GM21723 (cell line): ENCODE data around the gene FDCSP.
"Not testable (repeated sequence)": the region's sequence is repeated elsewhere in the genome, so short reads cannot be mapped to it uniquely, and the experiment has no call there.

Experiments
- ATAC-seq: cut with Tn5 transposase; IDR thresholded peaks from one replicate; pipeline ENCODE4 v1.9.1; 2021; ENCODE audit warnings: mild to moderate bottlenecking, moderate library complexity; ENCODE audit not compliant: unreplicated experiment

Gene FDCSP

DNA sequence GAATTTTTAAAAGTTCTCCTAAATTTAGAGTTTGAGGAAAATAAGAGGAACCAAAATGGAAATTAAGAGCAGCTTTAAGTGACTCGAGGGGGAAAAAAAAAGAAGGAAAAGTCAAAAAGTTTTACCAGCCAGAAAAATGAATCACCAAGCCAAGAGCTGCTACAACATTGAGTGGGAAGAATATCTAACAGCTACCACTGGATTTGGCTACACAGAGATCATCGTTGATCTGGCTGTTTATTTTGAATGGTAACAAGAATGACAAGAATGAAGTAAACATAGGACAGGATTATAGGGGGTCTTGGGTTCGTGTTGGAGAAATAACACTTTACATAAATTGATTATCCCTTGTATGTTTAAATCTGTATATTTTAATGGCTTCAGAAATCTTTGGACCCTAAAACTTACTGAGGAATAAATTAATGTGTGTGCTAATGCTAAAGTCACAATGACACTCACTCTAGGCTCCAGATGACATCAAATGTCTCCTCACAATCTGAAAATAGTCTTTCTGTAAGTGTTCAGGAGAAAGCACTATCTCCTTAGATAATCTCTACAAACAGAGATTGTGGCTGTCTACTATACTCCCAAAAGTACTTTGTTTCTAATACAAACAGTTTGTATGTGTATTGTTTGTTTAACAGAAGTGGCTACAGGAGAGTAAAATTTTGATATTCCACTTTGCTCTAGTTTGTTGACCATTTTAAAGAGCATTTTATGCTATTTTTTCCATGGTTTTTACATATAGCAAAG is 13.4 kb downstream of the FDCSP start:
- ATAC-seq, result no peak

DNA sequence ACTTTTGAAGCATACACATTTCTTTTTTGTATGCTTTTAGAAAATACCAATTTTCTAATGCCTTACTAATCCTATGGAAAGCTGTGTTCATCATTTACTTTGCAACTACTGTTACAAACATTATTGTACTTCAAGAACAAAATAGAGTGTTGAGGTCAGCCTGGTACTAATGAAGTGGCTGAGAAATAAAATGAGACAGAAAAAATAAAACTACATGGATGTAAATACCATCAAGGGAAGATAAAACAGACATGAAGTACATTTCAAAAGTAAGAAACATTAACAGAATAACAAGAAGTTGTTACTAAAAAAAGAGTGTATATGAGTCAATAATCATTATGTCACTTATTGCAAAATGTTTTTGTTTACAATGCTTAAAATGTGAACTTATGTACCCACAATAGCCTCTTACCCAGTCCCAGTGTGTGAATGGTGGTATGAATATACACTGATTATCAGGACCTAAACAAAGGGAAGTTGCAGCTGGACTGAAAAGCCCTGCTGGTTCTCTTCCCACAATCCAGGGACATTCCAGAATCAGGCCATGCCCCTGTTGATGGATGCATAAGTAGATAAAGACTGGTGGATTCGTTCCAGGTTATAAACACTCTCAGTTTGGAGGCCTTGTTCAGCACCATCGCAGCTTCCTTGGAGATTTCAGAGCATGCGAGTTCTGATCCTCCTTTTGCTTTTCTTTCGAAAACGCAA is 14.1 kb downstream of the FDCSP start:
- no peak for ATAC-seq

GRCh38 chr4:70242297-70242696 is 16.4 kb downstream of the FDCSP start, which contains the start of gene CSN3:
CSN3 (plus strand) TSS chr4:70242597; CDS start chr4:70244820, 2,223 bp downstream.
- not testable (repeated sequence) for ATAC-seq

- ATAC-seq, result no peak
Measured at GRCh38 chr4:70243091-70243490, 17.2 kb downstream of the FDCSP start.

GRCh38 chr4:70251250-70251944 is 25.5 kb downstream of the FDCSP start:
- ATAC-seq, result no peak

DNA sequence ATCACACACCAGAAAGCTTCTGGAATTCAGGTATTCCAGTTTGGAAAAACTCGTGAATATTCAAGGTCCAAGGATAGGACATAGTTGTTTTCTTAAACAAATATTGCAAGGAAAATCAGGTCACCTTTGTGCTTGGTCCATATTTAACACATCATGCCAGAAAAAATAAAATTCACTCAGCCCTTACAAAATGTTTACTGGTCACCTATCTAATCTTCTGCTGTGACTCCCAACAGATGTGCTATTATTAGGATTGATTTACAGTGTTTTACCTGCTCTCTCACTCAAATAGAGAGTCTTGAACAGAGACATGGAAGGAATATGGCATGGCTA is 26.0 kb downstream of the FDCSP start:
- no peak for ATAC-seq

DNA sequence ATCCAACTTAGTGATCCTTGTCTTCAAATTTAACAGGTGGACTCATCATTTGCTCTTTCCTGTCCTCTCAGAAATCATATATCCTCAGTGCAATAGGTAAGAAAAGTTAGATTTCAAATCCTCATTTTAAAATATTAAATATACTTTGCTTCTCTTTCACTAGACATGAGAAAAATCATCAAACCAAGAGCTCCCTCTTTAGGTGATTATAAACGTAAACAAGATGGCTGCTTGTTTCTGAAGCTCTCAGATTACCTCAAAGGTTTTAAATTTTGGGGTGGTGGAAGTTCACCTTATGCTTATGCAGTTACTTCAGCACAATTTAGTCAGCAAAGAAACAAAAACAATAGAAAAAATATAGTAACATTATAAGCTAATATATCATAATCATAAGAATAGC is 43.8 kb downstream of the FDCSP start:
- no peak for ATAC-seq

- ATAC-seq, result no peak
Measured at GRCh38 chr4:70277121-70277520, 51.2 kb downstream of the FDCSP start.

- no peak for ATAC-seq
Measured at GRCh38 chr4:70280567-70280966, 54.6 kb downstream of the FDCSP start.
